ENCODE data around the gene IRF5.
"Not testable (repeated sequence)": the region's sequence is repeated elsewhere in the genome, so short reads cannot be mapped to it uniquely, and the experiment has no call there.

IRF5 gene

DNA sequence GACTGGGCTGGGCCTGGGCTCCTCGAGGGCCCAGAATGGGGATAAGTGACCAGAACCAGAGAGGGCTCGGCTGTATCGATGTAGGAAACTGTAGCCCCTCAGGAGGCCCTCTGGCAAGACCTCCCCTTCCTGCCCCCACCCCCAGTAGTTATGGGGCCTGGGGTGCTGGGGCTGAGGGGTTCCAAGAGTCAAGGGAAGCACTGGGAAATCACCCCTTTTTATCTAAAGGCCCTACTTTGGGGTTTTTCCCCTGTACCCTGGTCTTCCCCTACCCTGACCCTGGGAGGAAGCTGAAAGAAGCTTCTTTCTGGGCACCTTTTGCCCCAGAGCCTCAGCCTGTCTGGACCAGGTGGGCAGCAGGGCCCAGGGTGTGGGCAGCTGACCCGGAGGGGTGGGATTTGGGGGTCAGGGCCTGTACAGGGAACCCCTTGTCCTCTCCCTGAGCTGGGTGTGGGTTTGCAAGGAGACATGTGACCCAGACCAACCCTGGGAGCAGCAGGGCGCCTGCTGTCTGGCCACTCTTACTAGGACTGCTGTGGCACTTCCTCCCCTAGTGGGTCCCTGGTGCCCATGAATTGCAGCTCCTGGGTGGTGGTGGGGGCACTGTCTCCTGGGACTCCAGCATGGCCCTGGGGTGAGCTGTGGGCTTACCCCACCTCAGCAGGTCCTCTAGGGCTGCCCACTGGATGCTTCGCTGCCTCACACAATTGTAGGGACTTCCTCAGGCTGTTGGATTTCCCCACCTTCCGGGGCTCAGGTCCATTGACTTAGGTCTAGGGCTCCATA is 1.5 kb downstream of the IRF5 start:
- no peaks in the 10 kb centered on the region for H3K27me3 ChIP-seq (replicated peaks; ENCODE audit: control insufficient read depth, insufficient read depth, low read length)
- H3K36me3 ChIP-seq (ENCODE audit: control insufficient read depth, insufficient read depth, low read length) = peaks cover 6% of the 10 kb centered on the region
- peak; percentile 77 for DNase-seq (ENCODE audit: extremely low read depth, insufficient read length)
- H3K4me3 ChIP-seq (replicated peaks; ENCODE audit: low read depth, low read length) = peak overlapping the region; percentile 90
- TF ChIP-seq, protein P1, sequence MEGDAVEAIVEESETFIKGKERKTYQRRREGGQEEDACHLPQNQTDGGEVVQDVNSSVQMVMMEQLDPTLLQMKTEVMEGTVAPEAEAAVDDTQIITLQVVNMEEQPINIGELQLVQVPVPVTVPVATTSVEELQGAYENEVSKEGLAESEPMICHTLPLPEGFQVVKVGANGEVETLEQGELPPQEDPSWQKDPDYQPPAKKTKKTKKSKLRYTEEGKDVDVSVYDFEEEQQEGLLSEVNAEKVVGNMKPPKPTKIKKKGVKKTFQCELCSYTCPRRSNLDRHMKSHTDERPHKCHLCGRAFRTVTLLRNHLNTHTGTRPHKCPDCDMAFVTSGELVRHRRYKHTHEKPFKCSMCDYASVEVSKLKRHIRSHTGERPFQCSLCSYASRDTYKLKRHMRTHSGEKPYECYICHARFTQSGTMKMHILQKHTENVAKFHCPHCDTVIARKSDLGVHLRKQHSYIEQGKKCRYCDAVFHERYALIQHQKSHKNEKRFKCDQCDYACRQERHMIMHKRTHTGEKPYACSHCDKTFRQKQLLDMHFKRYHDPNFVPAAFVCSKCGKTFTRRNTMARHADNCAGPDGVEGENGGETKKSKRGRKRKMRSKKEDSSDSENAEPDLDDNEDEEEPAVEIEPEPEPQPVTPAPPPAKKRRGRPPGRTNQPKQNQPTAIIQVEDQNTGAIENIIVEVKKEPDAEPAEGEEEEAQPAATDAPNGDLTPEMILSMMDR (IDR thresholded peaks at IDR 0.05; ENCODE audit: insufficient read depth, low read length, poor library complexity, severe bottlenecking) = no peak

DNA sequence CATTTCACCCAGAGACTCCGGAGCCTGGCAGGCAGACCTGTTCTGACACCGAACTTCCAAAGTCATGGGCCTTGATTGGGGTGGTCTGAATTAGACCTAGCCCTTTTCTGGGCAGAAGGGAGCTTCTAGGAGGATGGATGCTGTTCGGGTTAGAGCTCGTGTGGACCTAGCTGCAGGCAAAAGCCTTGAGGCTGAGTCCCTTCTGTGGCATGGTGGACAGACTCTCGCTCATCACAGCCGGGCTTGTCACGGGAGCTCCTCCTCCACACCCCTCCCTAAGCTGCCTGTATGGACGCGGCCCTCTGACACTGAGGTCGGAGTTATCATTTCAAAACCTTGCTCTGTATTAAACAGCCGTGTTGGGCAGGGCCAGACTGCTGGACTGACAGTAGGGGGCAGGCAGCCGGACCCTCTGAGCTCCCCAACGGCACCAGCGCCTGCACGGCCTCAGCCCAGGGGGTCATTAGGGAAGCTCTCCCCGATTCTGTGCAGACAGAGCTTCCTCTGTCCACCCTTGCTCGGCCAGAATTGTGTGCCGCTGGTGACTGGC is 2.2 kb downstream of the IRF5 start:
- TF ChIP-seq, protein P1 (IDR thresholded peaks at IDR 0.05; ENCODE audit: insufficient read depth, low read length, poor library complexity, severe bottlenecking) = peak; percentile 45
- Histone ChIP-seq H3K4me3 (replicated peaks; ENCODE audit: low read depth, low read length) (peak overlapping the region; percentile 90), H3K36me3 (ENCODE audit: control insufficient read depth, insufficient read depth, low read length) (peaks cover 9% of the 10 kb centered on the region), H3K27me3 (replicated peaks; ENCODE audit: control insufficient read depth, insufficient read depth, low read length) (no peaks in the 10 kb centered on the region)
- peak; percentile 77 for DNase-seq (ENCODE audit: extremely low read depth, insufficient read length)

DNA sequence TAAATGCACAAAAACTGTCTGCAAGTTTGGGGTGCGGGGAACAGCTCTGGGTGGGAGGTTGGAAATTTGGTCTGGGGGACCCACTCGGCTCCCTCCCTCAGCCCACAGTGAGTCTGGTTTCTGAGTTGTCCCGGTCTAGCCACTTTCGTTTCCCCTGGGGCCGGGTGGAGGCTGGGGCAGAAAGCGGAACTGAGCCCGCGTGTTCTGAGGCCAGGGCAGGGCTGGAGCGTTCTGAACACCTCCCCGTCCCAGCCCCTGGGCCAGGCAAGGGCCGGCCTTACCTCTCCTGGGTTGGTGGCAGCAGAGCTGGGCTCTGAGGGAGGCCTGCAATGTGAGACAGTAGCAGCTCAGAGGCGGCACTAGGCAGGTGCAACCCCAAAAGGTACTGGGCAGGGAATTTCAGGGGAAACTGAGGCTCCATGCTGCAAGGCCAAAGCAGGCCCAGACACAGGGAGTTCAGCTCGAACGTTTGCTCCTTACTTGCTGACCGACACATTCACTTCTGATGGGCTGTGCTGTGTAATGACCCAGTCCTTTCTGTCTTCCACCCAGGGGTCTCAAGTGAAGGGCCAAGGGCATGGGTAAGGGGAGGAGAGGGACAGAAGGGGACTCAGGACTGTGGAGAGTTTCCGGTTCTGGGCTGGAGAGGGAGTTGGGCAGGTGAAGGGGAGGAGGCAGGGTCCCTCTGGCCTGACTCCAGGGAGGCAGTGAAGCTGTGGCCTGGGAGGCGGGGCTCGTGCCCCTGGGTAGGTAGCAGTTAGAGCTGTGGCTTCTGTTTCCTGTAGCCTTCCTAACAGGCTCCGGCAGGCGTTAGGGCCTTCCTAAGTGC is 3.0 kb downstream of the IRF5 start:
- Histone ChIP-seq H3K4me3 (replicated peaks; ENCODE audit: low read depth, low read length) (peak overlapping the region; percentile 90), H3K27me3 (replicated peaks; ENCODE audit: control insufficient read depth, insufficient read depth, low read length) (no peaks in the 10 kb centered on the region), H3K36me3 (ENCODE audit: control insufficient read depth, insufficient read depth, low read length) (peaks cover 14% of the 10 kb centered on the region)
- TF ChIP-seq, protein P1 (IDR thresholded peaks at IDR 0.05; ENCODE audit: insufficient read depth, low read length, poor library complexity, severe bottlenecking) = no peak
- peak; percentile 90 for DNase-seq (ENCODE audit: extremely low read depth, insufficient read length)

DNA sequence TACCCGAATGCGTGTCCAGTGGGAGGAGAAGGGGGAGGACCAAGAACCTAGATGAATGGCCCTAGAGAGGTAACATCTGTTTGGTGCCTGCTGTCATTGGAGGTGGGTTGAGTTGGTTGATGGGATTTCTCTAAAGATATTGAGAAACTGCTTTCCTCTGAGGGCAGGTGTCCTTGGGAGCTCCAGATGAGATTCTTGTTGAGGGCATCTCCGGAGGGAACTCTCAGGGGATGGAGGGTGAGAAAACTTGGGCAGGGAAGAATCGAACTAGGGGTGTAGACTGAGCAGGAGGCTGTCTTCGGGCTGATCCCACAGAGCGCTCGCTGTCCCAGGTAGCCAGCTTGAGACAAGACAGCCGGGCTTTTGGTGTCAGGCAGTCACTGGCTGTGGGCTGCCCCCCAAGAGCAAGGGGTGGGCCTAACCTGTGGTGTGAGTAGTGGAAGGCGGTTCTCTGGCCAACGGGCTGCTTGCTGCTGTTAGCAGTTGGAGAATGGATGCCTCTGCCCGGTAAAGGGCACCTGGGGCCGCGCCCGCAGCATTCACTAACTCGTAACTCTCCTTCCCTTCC is 3.7 kb downstream of the IRF5 start:
- no peaks in the 10 kb centered on the region for H3K27me3 ChIP-seq (replicated peaks; ENCODE audit: control insufficient read depth, insufficient read depth, low read length)

DNA sequence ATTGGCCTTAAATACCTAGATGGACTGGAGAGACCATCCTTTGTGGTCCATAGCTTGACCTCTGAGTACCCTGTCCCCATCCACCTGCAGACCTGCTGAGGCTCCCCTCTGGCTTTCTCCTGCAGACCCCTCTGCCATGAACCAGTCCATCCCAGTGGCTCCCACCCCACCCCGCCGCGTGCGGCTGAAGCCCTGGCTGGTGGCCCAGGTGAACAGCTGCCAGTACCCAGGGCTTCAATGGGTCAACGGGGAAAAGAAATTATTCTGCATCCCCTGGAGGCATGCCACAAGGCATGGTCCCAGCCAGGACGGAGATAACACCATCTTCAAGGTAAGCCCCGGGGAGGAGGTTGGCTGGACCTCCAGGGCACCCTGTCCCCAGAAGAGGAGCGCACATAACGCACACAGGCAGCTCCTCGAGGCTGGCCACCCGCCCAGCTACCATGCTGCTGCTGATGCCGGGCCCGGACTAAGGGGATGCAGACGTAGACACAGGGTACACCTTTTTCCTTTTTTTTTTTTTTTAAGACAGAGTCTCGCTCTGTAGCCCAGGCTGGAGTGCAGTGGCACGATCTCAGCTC is 4.3 kb downstream of the IRF5 start:
- DNase-seq (ENCODE audit: extremely low read depth, insufficient read length) = no peak
- peak overlapping the region; percentile 90 for H3K4me3 ChIP-seq (replicated peaks; ENCODE audit: low read depth, low read length)
- H3K36me3 ChIP-seq (ENCODE audit: control insufficient read depth, insufficient read depth, low read length) = peaks cover 27% of the 10 kb centered on the region
- TF ChIP-seq, protein P1 (IDR thresholded peaks at IDR 0.05; ENCODE audit: insufficient read depth, low read length, poor library complexity, severe bottlenecking) = no peak
- no peaks in the 10 kb centered on the region for H3K27me3 ChIP-seq (replicated peaks; ENCODE audit: control insufficient read depth, insufficient read depth, low read length)

More for the DNA sequence above, 3.7 kb downstream of the IRF5 start:
- peaks cover 20% of the 10 kb centered on the region for H3K36me3 ChIP-seq (ENCODE audit: control insufficient read depth, insufficient read depth, low read length)
- DNase-seq (ENCODE audit: extremely low read depth, insufficient read length) = no peak
- TF ChIP-seq, protein P1 (IDR thresholded peaks at IDR 0.05; ENCODE audit: insufficient read depth, low read length, poor library complexity, severe bottlenecking) = no peak
- peak overlapping the region; percentile 90 for H3K4me3 ChIP-seq (replicated peaks; ENCODE audit: low read depth, low read length)

DNA sequence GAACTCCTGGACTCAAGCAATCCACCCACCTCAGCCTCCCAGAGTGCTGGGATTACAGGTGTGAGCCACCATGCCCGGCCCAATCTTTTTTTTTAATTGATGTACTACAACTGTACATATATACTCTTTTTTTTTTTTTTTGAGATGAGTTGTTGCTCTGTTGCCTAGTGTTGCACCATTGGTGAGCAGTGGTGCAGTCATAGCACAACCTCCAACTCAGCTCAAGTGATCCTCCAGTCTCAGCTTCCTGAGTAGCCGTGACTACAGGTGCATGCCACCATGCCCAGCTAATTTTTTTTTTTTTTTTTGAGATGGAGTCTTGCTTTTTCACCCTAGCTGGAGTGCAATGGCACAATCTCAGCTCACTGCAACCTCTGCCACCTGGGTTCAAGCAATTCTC is 5.5 kb downstream of the IRF5 start:
- peaks cover 36% of the 10 kb centered on the region for H3K36me3 ChIP-seq (ENCODE audit: control insufficient read depth, insufficient read depth, low read length)
- DNase-seq (ENCODE audit: extremely low read depth, insufficient read length); H3K4me3 ChIP-seq (replicated peaks; ENCODE audit: low read depth, low read length); H3K27me3 ChIP-seq (replicated peaks; ENCODE audit: control insufficient read depth, insufficient read depth, low read length): not testable (repeated sequence)

Measured in GM06990 (cell line).